IPS-18a (cell line): ENCODE results near the gene WDR41.
"Not testable (repeated sequence)": the region's sequence is repeated elsewhere in the genome, so short reads cannot be mapped to it uniquely, and the experiment has no call there.

Experiments
- H3K27ac ChIP-seq: one replicate; pipeline ENCODE4 v1.5.1; 2013; ENCODE audit warnings: low read length
- H3K27me3 ChIP-seq: one replicate; pipeline ENCODE4 v1.6.1; 2013; ENCODE audit warnings: mild to moderate bottlenecking, low read length; ENCODE audit not compliant: control insufficient read depth, insufficient read depth
- H3K36me3 ChIP-seq: one replicate; pipeline ENCODE4 v1.6.1; 2013; ENCODE audit warnings: low read depth, low read length; ENCODE audit not compliant: control insufficient read depth
- H3K4me1 ChIP-seq: one replicate; pipeline ENCODE4 v1.6.1; 2013; ENCODE audit warnings: low read depth, low read length; ENCODE audit not compliant: control insufficient read depth
- H3K4me3 ChIP-seq: one replicate; pipeline ENCODE4 v1.5.1; 2013; ENCODE audit warnings: low read length
- H3K9ac ChIP-seq: one replicate; pipeline ENCODE4 v1.6.1; 2013; ENCODE audit warnings: mild to moderate bottlenecking, low read length, moderate library complexity
- H3K9me3 ChIP-seq: one replicate; pipeline ENCODE4 v1.6.1; 2013; ENCODE audit warnings: low read depth, low read length; ENCODE audit not compliant: control insufficient read depth

The WDR41 gene

GRCh38 chr5:77491783-77492652 lies at the start of gene WDR41:
TSS of gene WDR41 (minus strand) at chr5:77492316. CDS start at chr5:77492220, 96 bp downstream.
- Histone ChIP-seq H3K27ac (no peak within 1 kb of the TSS), H3K9ac (peak within 1 kb of the TSS; percentile 75), H3K27me3 (peaks cover 19% of the 10 kb centered on the region), H3K36me3 (no peaks in the 10 kb centered on the region), H3K4me1 (peaks cover 4% of the 10 kb centered on the region), H3K4me3 (peak within 1 kb of the TSS; percentile 70), H3K9me3 (no peaks in the 10 kb centered on the region)

- no peaks in the 10 kb centered on the region for H3K36me3 ChIP-seq
- H3K4me1 ChIP-seq = no peaks in the 10 kb centered on the region
- no peak overlapping the region for H3K27ac ChIP-seq
- H3K4me3 ChIP-seq = no peak overlapping the region
- no peaks in the 10 kb centered on the region for H3K9me3 ChIP-seq
- no peaks in the 10 kb centered on the region for H3K27me3 ChIP-seq
- no peak overlapping the region for H3K9ac ChIP-seq
These were observed 39.2 kb upstream of the WDR41 start for GRCh38 chr5:77531297-77531696.

DNA sequence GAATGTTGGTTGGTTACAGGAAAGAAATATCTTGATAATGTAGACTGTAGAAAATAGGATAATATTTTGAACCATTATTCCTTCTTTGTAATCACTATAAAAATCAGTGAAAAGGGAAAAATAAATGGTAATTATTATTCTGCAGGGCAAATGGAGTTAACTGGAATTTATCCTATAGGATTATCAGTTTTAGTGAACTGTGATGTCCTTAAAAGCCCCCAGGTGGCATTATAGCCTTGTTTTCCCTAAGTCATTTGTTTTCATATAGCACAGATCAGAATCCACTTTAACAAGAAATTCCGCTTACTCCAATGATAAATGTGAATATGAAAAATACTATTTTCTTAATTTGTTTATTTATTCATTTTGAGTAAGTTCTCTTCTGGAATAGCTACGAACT lies 26.2 kb upstream of the WDR41 start:
- Histone ChIP-seq H3K9me3 (no peaks in the 10 kb centered on the region), H3K27me3 (no peaks in the 10 kb centered on the region), H3K4me3 (no peak overlapping the region), H3K9ac (no peak overlapping the region), H3K27ac (no peak overlapping the region), H3K36me3 (no peaks in the 10 kb centered on the region), H3K4me1 (no peaks in the 10 kb centered on the region)

- Histone ChIP-seq H3K27ac (no peak overlapping the region), H3K4me1 (no peaks in the 10 kb centered on the region)
These were observed 22.3 kb upstream of the WDR41 start for GRCh38 chr5:77514457-77514856.

GRCh38 chr5:77513321-77513720 lies 21.2 kb upstream of the WDR41 start:
- H3K36me3 ChIP-seq = no peaks in the 10 kb centered on the region
- no peaks in the 10 kb centered on the region for H3K9me3 ChIP-seq
- no peak overlapping the region for H3K4me3 ChIP-seq
- no peak overlapping the region for H3K27ac ChIP-seq
- H3K4me1 ChIP-seq = no peaks in the 10 kb centered on the region
- H3K9ac ChIP-seq = no peak overlapping the region
- no peaks in the 10 kb centered on the region for H3K27me3 ChIP-seq

More at GRCh38 chr5:77514457-77514856, 22.3 kb upstream of the WDR41 start:
- no peak overlapping the region for H3K4me3 ChIP-seq
- H3K9me3 ChIP-seq = no peaks in the 10 kb centered on the region
- no peaks in the 10 kb centered on the region for H3K27me3 ChIP-seq
- no peak overlapping the region for H3K9ac ChIP-seq
- H3K36me3 ChIP-seq = no peaks in the 10 kb centered on the region

GRCh38 chr5:77501132-77501531 lies 9.0 kb upstream of the WDR41 start:
- not testable (repeated sequence) for H3K9ac ChIP-seq, H3K9me3 ChIP-seq, H3K27me3 ChIP-seq, H3K4me1 ChIP-seq, H3K27ac ChIP-seq, H3K4me3 ChIP-seq, H3K36me3 ChIP-seq

DNA sequence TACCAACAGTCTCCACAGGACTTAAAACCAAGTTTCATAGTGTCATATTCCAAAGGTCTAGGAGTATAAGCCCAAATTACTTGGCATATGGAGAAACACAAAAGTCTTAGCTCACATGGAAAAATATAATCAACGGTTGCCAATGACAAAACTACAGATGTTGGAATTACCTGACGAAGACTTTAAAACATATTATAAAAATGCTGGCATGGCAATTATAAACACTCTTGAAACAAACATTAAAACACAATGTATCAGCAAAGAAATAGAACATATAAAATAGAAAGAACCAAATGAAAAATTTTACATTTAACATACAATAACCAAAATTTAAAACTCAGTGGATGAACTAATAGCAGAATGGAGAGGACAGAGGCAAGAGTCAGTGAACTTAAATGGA lies 7.9 kb upstream of the WDR41 start:
- no peak overlapping the region for H3K27ac ChIP-seq
- H3K27me3 ChIP-seq = no peaks in the 10 kb centered on the region
- H3K4me3 ChIP-seq = no peak overlapping the region
- no peaks in the 10 kb centered on the region for H3K36me3 ChIP-seq
- no peak overlapping the region for H3K9ac ChIP-seq
- no peaks in the 10 kb centered on the region for H3K9me3 ChIP-seq
- no peaks in the 10 kb centered on the region for H3K4me1 ChIP-seq

GRCh38 chr5:77499441-77499840 lies 7.3 kb upstream of the WDR41 start:
- no peaks in the 10 kb centered on the region for H3K9me3 ChIP-seq
- no peaks in the 10 kb centered on the region for H3K27me3 ChIP-seq
- no peak overlapping the region for H3K27ac ChIP-seq
- no peaks in the 10 kb centered on the region for H3K4me1 ChIP-seq
- H3K36me3 ChIP-seq = no peaks in the 10 kb centered on the region
- no peak overlapping the region for H3K9ac ChIP-seq
- H3K4me3 ChIP-seq = no peak overlapping the region

GRCh38 chr5:77498952-77499351 lies 6.8 kb upstream of the WDR41 start:
- H3K36me3 ChIP-seq = no peaks in the 10 kb centered on the region
- peaks cover under 1% of the 10 kb centered on the region for H3K27me3 ChIP-seq

DNA sequence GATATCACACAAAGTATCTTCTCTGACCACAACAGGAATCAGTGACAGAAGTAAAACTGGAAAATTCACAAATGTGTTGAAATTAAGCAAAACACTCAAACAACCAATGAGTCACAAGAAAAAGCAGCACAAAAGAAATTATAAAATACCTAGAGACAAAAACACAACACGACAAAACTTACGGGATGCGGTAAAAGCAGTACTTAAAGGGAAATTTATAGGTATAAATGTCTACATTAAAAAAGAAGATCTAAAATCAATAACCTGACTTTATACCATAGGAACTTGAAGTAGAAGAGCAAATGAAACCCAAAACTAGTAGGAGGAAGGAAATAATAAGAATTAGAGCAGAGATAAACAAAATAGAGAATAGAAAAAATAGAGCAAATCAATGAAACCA lies 2.8 kb upstream of the WDR41 start:
- Histone ChIP-seq H3K27me3 (peaks cover 19% of the 10 kb centered on the region), H3K4me1 (peaks cover 4% of the 10 kb centered on the region), H3K9ac (no peak overlapping the region), H3K4me3 (no peak overlapping the region), H3K9me3 (no peaks in the 10 kb centered on the region), H3K27ac (no peak overlapping the region), H3K36me3 (no peaks in the 10 kb centered on the region)

More at GRCh38 chr5:77498952-77499351, 6.8 kb upstream of the WDR41 start:
- no peaks in the 10 kb centered on the region for H3K9me3 ChIP-seq
- no peak overlapping the region for H3K27ac ChIP-seq
- H3K4me1 ChIP-seq = no peaks in the 10 kb centered on the region
- no peak overlapping the region for H3K9ac ChIP-seq
- H3K4me3 ChIP-seq = no peak overlapping the region

DNA sequence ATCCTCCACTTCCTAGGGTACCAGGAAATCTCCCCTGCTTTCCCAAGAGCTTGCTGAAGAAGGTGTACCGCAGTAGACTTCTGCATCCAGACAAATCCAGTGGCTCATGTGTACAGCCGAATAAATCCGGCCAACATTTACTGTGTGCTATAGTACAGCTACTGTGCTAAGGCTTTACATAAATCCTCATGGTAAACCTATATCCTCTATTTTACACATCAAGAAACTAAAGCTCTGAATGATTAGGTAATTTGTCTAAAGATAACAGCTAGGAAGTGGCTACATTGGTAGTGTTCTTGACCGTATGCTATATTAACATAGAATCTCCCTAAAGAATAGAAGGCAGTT lies 511 bp upstream of the WDR41 start:
- Histone ChIP-seq H3K36me3 (no peaks in the 10 kb centered on the region), H3K27me3 (peaks cover 19% of the 10 kb centered on the region), H3K4me3 (peak overlapping the region; percentile 70), H3K27ac (no peak overlapping the region), H3K9me3 (no peaks in the 10 kb centered on the region), H3K4me1 (peaks cover 4% of the 10 kb centered on the region), H3K9ac (no peak overlapping the region)

DNA sequence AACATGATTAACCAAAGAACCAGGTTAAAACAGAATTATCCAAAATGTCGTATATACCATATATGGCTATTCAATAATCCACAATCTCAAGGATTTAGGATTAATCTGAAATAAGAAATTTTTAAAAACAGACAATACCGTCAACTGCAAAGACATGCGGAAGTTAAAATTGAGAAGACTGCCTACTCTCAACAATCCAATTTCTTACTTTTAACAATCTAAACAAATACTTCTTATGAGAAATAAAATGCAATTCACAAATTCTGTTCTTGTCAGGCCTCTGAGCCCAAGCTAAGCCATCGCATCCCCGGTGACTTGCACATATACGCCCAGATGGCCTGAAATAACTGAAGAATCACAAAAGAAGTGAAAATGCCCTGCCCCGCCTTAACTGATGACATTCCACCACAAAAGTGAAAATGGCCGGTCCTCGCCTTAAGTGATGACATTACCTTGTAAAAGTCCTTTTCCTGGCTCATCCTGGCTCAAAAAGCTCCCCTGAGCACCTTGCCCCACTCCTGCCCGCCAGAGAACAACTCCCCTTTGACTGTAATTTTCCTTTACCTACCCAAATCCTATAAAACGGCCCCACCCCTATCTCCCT lies 1.3 kb downstream of the WDR41 start:
- not testable (repeated sequence) for H3K27ac ChIP-seq, H3K9me3 ChIP-seq, H3K4me1 ChIP-seq, H3K36me3 ChIP-seq
- Histone ChIP-seq H3K27me3 (peaks cover 19% of the 10 kb centered on the region), H3K4me3 (peak overlapping the region; percentile 70), H3K9ac (peak overlapping the region; percentile 75)
